Right kidney (tissue), 1 donor: Measurements from ENCODE around the gene EBF4.
A peak's percentile ranks its signal among the peaks of the same experiment; 100 is the strongest.

Source experiments
- DNase-seq: peaks from one replicate; pipeline ENCODE4 v3.0.0-alpha.2; 2016

EBF4 gene

DNA sequence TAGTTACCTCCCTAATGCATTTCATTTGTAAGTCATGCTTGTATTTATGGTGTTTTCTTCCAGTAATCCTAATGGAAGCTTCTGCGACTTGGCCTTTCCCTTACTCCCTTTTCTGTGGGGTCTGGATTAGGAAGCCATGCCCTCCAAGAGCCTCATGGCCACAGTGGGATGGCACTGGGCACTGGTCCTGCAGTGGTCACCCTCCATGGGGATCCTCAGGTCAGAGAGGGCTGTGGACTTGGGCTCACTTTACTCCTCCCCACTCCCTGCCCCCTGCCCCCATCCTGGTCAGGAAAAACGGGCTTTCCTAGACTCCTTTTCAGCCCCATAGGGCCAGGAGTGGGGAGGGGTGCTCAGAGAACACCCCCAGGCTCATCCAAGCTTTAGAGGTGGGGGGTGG lies 49.9 kb downstream of the EBF4 start:
- DNase-seq: no peak

DNA sequence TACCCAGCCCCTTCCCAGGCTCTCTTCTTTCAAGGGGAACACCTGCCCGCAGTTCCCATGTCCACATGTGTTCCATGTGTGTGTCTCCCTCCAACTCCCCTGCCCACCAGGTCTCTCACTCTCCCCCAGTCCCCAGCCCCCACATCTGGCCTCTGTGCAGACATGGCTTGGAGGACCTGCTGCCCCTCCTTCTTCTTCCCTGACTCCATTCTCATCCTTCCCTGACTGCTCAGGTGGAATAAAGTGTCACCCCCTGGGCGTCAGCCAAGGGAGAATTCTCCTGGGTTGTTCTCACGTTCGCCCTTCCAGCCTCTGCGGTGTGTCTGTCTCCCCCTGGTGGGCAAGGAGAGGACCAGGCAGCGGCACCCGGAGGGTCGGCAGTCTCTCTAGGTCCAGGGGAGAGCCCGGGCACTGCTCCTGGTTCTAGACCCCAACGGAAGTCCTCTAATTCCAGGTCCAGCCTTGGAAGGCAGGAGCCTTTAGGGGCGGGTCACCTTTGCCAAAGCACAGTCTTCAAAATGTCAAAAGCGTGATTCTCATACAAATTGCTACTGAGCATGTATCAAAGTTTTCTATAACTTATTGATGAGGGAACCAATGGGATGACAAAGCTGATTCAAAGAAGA lies 50.5 kb downstream of the EBF4 start:
- peak; percentile 56 for DNase-seq

DNA sequence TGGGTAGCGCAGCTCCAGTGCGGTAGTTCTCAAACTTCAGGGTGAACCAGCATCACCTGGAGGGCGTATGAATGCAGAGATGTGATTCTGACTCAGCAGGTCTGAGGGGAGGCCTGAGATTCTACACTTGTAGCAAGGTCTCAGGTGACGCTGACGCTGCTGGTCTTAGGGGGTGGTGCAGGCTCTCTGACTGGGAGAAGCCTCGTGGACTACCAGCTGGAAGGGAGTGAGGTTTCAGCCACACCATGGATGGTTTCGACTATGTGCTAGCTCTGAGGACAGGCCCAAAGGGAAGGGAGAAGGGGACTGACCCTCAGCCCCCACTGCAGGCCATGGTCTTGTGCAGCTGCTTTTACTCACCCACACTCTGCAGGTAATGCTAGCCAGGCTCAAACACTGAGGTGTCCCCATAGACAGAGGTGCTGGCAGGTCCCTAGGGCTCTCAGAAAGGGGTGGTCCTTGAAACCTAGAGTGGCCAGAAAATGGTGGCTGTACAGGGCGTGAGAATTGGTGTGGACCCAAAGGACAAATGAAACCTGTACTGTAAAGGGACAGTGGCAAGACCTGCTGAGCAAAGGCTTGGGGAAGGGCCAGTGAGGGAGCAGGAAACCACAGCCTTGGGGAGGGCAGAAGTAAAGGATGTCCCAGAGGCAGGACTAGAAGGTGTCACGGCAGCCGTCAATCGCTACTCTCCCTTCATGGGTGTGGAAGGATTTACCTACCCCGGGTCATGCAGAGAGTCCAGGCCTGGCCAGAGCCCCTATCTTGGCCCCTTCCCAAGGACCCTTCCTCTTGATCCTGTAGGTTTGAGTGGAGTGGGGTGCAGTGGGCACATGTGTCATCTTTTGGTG lies 52.7 kb downstream of the EBF4 start:
- no peak for DNase-seq

DNA sequence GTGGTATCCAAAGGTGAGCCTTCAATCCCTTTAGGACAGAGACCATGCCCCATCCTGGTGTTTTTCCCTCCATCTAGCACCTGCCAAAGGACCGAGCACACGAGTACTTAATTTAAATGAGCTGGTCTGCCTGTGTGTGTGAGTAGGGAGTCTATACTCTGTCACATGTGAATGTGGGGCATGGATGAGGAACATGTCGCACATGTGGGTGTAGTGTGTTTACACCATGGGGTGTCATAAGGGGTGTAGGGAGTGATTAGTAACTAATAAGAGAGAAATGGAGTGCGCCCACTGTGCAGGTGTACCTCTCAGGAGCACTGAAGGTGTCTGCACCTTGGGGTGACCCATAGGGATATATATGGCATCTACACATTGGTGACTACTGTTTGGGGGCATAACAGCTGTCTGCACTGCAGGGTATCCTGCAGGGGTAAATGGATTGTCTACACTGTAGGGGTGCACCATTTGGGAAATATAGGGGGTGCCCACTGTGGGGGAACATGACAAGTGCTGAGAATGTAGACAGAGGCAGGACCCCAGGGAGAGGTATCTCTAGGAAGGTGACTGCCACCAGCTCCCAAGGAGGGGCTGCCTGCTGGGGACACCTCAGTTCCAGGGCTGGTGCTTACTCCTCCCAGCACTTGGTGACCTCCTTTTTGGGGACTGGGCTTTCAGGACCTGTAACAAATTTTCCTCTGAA lies 53.5 kb downstream of the EBF4 start:
- no peak for DNase-seq

DNA sequence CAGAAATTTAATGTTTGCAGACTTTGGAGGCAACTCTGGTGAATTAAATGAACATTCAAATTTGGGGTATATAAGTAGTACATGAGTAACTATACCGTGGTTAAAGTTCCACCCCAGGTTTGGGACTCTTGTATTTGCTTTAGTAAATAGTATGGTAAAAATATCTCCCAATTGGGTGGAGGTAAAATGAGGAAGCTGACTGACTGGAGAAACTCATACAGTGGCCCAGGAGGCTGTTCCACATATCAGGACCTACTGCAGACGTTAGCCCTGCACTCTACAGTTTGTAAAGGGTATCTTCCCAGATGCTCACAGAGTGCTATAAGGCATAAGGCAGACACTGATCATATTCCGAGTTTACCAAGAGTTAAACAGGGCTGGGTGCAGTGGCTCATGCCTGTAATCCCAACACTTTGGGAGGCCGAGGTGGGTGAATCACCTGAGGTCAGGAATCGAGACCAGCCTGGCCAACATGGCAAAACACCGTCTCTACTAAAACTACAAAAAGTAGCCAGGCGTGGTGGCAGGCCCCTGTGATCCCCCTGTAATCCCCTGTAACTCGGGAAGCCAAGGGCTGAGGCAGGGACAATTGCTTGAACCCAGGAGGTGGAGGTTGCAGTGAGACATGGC lies 54.2 kb downstream of the EBF4 start:
- DNase-seq: no peak

DNA sequence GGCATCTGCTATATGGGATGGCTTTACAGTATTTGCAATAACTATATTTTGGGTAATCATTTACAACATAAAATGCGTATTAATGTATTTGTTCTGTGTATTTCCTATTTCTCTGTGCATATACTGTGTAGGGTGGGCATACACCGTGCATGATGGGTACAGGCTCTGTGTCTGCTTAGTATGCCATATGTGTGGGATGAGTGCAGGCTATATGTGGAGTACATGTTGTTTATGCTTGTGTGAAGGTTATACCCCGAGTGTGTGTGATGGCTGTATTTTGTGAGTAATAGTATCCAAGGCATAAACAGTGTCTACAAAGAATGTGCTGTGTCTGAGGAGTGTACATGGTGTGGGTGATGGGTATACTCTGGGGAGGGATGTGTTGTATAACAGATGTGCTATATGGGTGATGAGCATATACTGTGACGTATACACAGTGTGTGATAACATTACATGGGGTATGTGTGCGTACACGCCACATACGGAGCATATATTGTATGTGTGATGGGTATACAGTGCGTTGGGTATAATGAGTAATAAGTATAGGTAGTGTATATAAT lies 55.2 kb downstream of the EBF4 start:
- DNase-seq: no peak

DNA sequence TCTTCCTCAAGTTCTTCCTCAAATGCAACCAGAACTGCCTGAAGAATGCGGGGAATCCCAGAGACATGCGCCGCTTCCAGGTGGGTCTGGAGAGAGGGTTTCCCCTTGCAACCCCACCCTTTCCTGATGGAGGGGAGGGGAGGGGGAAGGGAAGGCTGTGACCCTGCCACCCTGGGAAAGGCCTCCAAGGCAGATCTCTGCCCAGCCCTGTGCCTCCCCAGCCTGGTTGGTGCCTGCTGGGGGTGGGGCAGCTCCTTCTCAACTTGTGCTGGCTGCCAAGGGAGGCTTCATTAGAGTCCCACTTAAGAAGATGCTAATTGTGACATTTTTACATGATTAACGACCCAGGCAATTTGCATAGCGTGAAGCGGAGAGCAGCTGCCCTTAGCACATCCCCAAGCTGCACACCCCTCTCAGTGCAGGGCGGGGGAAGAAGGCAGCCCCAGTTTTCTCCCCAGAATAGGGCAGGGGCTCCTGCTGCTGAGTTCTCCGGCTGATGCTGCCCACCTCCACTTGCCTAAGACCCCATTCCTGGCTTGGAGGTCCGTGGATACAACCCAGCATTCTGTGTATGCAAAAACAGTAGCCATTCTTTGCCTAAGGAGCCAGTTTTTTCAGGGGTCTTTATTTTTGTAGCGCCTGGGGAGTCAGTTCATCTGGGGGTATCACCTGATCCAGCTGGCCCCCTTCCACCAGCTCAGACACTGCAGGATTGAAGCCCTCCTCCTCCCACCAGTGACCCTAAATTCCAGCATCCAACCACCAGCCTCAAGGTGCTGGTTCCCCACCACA lies 56.2 kb downstream of the EBF4 start:
- no peak for DNase-seq

DNA sequence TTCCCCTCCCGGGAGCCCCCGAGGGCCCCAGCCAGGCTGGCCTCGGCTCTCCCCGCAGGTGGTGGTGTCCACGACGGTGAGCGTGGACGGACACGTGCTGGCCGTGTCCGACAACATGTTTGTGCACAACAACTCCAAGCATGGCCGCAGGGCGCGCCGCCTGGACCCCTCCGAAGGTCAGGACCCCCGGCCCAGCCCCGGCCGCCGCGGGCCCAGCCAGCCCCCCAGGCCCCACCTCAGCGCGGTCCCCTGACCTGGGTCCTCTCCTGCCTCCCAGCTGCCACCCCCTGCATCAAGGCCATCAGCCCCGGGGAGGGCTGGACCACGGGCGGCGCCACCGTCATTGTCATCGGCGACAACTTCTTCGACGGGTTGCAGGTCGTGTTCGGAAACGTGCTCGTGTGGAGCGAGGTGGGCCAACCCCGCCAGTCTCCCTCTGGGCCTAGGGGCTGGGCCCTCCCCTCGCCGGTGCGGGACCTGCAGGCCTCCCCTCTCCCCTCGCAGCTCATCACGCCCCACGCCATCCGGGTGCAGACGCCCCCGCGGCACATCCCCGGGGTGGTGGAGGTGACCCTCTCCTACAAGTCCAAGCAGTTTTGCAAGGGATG lies 56.9 kb downstream of the EBF4 start:
- DNase-seq: peak; percentile 30

DNA sequence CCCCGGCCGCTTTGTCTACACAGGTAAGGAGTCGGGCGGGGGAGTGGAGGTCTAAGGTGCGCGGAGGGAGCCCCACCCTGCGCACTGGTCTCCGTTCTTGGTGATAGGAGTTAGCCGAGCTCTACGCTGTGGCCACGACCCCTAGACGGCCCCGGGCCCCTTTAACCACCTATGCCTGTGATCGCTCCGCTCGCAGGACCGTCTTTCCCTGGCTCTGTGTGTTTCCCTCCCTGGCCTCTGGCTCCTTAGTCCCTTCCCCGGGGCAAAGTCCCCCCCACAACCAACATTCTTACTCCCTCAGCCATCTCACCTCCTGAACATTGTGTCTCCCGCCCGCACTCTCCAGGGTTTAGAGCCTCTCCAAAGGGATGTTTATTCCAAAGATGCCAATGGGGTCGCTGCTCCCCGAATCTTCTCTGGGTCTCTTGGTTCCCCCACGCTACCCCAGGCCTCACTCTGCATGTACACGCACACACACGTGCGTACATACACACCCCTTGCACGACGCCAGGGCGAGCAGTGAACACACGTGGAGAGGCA lies 57.4 kb downstream of the EBF4 start:
- peak; percentile 27 for DNase-seq

DNA sequence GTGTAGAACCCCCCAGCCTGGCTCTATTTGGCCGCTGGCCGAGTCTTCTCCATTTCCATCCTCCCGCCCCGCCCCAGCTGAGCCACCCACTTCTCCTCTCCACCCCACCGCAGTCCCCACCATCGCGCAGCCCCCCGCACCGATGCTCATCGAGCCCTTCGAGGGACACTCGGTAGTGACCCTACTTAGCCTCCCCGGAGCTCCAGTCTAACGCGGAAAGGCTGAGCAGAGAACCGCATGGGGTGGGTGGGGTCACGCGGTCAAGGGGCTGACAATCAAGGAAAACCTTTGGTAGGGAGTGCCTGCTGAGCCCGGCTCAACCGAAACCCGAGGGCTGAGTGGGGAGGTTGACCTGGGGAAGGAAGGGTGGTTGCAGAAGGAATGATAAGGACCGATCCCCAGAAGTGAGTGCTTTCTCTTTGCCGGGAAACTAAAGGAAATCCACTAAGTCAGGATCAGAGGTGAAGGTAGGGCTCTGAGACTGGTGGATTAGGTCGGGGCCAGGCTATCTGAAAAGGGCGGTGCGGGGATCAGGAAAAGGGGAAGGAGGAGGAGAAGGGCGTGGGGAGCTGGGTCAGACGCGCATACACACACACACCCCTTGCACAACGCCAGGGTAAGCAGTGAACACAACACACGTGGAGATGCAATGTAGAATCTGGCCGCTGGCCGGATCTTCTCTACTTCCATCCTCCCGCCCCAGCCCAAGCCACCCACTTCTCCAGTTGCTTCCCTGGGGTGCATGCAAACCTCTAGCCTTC lies 58.1 kb downstream of the EBF4 start:
- DNase-seq: peak; percentile 54

DNA sequence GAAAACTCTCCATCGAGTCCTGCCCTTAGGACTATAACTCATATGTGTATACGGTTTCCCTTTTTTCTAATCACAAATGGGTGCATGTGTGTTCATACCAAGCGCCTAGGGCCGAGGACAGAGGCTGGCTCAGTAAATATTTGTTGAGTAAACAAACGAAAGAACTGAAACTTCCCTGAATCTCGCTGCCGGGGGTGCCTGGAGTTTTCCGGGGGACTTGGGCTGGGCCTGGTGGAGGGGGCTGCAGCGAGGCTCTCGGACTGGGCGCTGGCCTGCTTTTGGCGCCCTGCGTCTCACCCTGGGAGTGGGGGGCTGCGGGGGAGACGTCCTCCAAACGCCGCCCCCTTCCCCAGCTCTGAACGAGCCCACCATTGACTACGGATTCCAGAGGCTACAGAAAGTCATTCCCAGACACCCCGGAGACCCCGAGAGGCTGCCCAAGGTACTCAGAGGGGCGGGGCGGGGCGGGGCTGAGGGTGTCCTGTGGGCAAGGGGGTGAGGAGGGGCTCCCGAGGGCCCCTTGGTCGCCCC lies 58.8 kb downstream of the EBF4 start:
- peak; percentile 35 for DNase-seq

DNA sequence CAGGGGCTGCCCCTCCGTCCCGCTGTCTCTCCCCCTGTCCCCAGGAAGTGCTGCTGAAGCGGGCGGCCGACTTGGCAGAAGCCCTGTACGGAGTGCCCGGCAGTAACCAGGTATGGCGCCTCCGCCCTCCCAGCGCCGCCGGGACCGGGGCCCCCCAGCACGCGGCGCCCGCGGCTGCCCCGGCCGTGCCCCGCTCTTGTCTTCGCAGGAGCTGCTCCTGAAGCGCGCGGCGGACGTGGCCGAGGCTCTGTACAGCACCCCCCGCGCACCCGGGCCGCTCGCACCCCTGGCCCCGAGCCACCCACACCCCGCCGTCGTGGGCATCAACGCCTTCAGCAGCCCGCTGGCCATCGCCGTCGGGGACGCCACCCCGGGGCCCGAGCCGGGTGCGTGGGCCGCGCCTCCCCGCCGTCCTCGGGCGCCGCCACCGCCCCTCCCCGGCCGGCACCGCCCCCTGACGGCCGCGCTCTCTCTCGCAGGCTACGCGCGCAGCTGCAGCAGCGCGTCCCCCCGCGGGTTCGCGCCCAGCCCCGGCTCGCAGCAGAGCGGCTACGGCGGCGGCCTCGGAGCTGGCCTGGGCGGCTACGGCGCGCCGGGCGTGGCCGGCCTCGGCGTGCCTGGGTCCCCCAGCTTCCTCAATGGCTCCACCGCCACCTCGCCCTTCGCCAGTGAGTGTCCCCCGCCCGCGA lies 59.4 kb downstream of the EBF4 start:
- DNase-seq: peak; percentile 39

DNA sequence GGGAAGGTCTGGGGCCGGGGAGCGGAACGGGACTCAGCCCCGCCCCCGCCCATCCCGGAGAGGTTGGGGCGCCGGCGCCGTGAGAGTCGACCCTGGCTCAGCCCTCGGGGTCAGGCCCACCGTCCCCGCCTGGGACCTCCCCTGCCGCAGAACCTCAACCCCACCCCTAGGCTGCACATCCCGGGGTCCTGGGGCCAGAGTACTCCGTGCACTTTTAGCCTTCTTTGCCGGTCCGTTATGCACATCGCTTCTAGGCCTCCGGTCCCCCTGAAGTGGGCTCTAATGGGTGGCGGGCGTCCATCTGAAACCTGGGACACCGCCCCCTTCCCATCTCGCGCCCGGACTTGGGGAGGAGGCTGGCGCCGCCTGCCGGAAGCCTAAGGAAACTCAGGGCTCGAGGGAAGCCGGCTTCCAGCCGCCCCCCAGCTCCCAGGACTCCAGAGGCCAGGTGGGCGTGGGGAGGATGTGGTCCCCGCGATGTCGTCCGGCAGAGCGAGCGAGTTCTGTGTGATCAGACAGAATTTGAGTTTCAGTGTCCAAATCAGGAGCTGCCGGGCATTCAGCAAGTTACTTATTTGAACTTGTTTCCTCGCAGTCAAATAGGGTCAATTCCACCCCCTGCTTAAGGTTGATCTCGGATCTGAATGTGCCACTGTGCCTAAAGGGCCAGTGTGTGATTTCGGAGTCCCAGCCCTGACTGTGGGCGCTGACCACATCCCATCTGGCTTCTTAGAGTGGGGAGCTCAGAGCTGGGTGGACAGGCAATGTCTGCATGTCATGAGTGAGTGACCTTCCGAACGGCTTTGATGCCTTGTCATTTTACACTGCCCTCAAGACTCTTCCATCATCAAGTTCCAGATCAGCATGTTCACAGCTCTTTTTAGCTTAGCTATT lies 60.2 kb downstream of the EBF4 start:
- peak; percentile 65 for DNase-seq

DNA sequence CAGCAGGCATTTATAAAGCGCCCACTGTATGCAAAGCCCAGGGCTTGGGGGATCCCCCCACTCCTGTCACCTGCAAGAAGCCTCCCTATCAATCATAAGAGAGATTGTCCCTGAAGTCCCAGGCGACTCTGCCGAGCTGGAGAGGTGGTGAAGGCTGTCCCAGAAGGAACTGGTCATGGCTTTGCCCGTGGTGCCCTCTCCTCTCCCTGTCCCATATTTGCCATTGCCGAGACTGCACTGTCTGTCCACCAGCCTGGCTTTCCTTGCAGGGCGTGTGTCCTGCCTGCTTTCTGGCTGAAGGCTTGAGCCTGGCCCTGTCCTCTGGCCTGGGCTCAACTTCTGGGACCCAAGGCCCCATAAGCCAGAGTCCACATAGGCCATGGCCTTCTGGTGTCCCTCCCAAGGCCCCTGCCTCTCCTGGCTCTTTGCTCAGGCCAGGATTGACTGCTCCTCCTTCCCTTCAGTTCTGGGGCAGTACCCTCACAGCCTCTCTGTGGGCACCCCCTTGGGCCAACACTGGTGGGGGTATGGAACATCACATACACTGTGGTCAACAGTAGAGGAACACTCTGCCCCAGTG lies 61.0 kb downstream of the EBF4 start:
- DNase-seq: no peak

DNA sequence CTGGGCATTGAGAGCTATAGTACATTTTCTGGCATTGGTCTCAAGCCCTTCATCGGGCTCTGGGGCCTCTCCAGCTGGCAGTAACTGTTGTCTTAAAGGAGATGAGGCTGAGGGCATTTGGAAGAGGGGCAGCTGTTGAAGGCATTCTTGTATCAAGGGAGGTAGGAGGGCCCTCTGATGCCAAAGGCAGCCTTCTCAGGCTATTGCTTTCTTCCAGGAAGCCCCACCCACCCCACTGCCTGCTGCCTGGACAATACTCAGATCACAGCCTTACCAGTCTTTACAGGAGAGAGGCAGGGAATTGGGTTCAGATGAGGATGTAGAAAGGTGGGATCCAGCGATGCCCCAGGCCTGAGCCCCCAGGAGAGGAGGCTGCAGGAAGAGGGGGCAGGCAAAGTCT lies 61.8 kb downstream of the EBF4 start:
- DNase-seq: no peak

DNA sequence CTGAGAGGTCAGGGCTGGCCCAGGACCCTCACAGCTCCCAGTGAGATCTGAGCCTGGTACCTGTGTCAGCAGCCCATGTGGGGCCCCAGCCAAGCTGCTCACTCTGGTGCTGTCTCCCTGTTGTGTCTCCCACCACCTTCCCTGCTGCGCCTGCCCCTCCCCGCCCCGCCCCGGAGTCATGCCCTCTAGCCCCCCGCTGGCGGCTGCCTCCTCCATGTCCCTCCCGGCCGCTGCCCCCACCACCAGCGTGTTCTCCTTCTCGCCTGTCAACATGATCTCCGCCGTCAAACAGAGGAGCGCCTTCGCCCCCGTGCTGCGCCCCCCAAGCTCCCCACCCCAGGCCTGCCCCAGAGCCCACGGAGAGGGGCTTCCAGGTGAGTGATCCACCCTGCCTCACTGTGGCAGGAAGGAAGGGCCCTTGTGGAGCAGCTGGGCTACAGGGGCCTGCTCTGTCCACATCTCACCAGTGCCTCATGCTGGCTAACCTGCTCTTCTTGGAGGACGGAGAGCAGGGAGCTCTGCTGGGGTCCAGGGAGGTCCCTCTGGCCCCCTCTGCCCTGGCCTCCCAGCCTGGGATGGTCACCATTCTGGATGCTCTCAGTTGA lies 63.0 kb downstream of the EBF4 start:
- no peak for DNase-seq

DNA sequence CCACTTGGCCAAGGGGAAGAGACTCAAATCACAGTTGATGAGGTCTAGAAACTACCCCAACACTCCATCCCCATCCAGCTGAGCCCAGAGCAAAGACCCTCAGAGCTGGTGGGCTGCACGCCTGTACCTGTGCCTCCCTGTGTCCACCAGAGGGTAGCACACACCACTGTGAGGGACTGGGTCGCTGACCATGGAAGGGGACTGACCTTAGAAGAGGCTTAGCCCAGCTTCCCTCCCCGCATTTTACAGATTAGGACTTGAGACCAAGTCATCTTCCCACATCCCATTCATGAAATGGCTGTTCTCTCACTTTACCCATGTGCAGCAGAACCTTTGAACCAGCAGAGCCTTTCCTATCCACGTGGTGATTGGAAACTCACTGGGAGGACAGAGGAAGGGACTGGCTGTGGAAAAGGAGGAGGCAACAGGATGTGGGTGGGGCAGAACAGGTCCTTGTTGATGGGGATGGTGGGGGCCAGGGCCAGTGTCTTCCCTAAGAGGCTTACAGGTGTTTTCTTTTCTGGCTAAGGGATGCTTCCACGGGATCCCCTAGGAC lies 63.6 kb downstream of the EBF4 start:
- peak; percentile 41 for DNase-seq
